ENCODE results near the gene KMT2E. TPM values are rescaled to one million over a fixed set of nuclear protein-coding genes. Genes with fewer than 3 reads are reported as not detected.

KMT2E gene
- total RNA-seq, 2 experiments from 2014 or later, result 94.4 to 99.3 TPM

DNA sequence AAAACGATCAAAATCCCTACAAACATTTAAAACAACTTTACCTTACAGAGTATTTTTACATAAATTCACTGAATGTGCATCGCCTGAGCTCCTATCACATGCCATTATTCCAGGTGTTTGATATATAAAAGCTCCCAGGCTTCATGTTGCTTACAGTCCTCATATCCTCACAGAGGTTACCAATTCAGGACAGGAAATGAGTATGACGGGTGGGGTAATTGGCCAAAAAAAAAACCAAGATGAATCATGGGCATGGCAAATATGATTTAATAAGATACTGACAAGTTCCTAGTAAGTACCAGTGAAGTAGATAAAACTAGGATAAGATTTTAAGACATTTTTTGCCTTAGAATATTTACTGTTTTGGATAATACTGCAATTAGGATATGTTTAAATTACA lies 135.8 kb downstream of the KMT2E start:
- no peaks in the 10 kb centered on the region for H3K27me3 Mint-ChIP-seq
- intact Hi-C loops (cut with DNase I, micrococcal nuclease), result loop anchor here in 1 of 2 experiments (5.0 to 10.0 kb wide), 2 partner anchors 185 to 277 kb away; no protein-coding TSS in a partner anchor
- POLR2A ChIA-PET, result no interaction called here
- H3K4me1 Mint-ChIP-seq, result peaks cover 17% of the 10 kb centered on the region
- H3K27ac Mint-ChIP-seq, result no peak overlapping the region
- peaks cover 3% of the 10 kb centered on the region for H3K36me3 Mint-ChIP-seq (ENCODE audit: low read depth)
- DNase-seq (no peak), ATAC-seq (no peak)
- no peak overlapping the region for H3K4me3 Mint-ChIP-seq
- H3K9me3 Mint-ChIP-seq (ENCODE audit: low read depth), result no peaks in the 10 kb centered on the region
- CTCF ChIA-PET, result interaction anchor here (0.6 kb wide), 1 partner anchor 397 kb away, joined by 3 read pairs; no protein-coding TSS in a partner anchor

DNA sequence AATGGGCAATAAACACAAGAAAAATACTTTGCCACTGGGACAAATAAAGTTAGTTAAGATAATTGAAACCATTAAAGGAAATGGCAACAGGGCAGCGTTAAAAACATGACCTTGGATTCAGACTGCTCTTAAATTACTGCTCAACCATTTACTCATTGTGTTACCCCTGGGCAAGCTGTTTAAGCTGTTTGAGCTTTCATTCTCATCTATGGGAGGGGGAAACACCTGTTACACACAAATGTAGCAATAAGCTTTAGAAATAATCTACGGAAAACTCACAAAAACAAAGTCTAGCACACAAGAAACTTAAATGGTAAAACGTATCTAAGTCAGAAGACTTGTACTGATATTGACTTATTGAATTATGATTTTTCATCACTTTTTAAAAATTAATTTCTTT lies 137.1 kb downstream of the KMT2E start:
- Mint-ChIP-seq H3K4me1 (peaks cover 16% of the 10 kb centered on the region), H3K27me3 (no peaks in the 10 kb centered on the region), H3K27ac (no peak overlapping the region), H3K9me3 (ENCODE audit: low read depth) (no peaks in the 10 kb centered on the region), H3K4me3 (no peak overlapping the region), H3K36me3 (ENCODE audit: low read depth) (peaks cover 3% of the 10 kb centered on the region)
- ATAC-seq (no peak), DNase-seq (no peak)
- intact Hi-C loops (cut with DNase I, micrococcal nuclease), result loop anchor here in 1 of 2 experiments (5.0 to 10.0 kb wide), 2 partner anchors 184 to 276 kb away; no protein-coding TSS in a partner anchor
- POLR2A ChIA-PET, result no interaction called here
- CTCF ChIA-PET, result interaction anchor here (0.6 to 1.2 kb wide), 2 partner anchors 232 to 625 kb away, joined by 3 to 4 read pairs; no protein-coding TSS in a partner anchor

DNA sequence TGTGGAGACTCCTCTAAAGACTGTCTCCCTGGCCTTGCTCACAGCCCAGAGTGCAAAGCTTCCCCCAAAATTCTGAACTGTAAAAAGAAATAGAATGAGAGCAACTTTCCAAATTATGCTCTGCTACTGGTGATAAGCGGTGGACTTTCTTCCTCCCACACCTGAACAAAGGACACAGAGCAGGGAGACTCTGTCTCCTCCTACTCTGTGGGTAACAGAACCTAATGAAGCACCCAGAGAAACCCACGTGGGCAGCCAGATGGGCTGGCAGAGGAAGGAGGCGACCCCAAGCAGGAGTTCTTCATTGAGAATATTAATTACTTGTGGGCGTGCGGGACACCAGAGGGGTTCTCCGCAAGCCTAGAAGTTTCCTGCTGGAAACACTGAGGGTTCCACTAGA lies 139.5 kb downstream of the KMT2E start:
- Mint-ChIP-seq H3K4me3 (no peak overlapping the region), H3K27me3 (no peaks in the 10 kb centered on the region), H3K4me1 (peaks cover 25% of the 10 kb centered on the region), H3K9me3 (ENCODE audit: low read depth) (no peaks in the 10 kb centered on the region), H3K27ac (peak overlapping the region; percentile 16), H3K36me3 (ENCODE audit: low read depth) (peaks cover 7% of the 10 kb centered on the region)
- no peak for DNase-seq
- POLR2A ChIA-PET, result no interaction called here
- CTCF ChIA-PET, result interaction anchor here (0.6 to 1.7 kb wide), 12 partner anchors 10 to 438 kb away, joined by 3 to 6 read pairs (median 4); no protein-coding TSS in a partner anchor
- no peak for ATAC-seq
- intact Hi-C loops (cut with DNase I, micrococcal nuclease), result loop anchor here (1.0 to 10.0 kb wide), 4 partner anchors 181 to 276 kb away; no protein-coding TSS in a partner anchor

DNA sequence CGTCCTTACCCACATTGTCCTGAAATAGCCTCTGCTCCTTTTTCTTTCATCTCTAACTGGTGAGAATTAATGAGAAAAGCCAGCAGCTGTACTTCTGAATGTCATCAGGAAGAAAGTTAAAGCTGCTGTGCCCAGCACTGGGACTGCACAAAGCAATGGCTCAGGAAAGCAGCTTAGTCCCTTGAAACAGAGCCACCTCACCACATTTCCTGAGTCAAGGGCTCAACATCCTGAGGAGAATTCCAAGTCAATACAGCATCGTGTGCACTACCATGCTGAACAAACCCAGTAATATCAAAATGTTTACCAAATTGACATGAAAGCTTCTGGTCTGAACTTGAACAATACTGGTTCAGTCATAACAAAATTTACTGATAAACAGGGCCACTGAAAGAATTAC lies 140.1 kb downstream of the KMT2E start:
- CTCF ChIA-PET, result interaction anchor here (0.6 to 1.7 kb wide), 3 partner anchors 11 to 352 kb away, joined by 3 to 6 read pairs (median 4); no protein-coding TSS in a partner anchor
- Mint-ChIP-seq H3K36me3 (ENCODE audit: low read depth) (peaks cover 7% of the 10 kb centered on the region), H3K4me3 (no peak overlapping the region), H3K9me3 (ENCODE audit: low read depth) (no peaks in the 10 kb centered on the region), H3K4me1 (peaks cover 25% of the 10 kb centered on the region), H3K27me3 (no peaks in the 10 kb centered on the region), H3K27ac (no peak overlapping the region)
- intact Hi-C loops (cut with DNase I, micrococcal nuclease), result loop anchor here in 1 of 2 experiments (5.0 to 10.0 kb wide), 2 partner anchors 181 to 273 kb away; no protein-coding TSS in a partner anchor
- DNase-seq, result no peak
- POLR2A ChIA-PET, result no interaction called here
- no peak for ATAC-seq

DNA sequence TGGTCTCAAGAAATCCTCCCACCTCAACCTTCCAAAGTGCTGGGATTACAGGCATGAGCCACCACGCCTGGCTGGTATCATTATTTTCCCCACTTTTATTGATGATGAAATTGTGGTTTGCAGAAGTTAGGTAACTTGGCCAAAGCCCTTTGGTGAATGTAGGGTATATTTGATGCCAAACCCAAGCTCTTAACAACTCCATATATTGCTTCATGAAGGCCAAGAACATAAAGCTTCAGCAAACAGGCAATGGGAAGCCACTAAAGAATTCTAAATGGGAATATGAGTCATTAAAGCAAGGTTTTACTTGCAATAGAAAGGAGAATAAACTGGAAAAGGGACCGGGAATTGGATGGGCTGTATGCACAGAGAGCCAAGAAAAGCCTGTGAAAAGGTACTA lies 142.7 kb downstream of the KMT2E start:
- H3K36me3 Mint-ChIP-seq (ENCODE audit: low read depth), result peaks cover 4% of the 10 kb centered on the region
- ChIA-PET CTCF (interaction anchor here (0.7 kb wide), 1 partner anchor 288 kb away, joined by 3 read pairs; no protein-coding TSS in a partner anchor), POLR2A (no interaction called here)
- no peaks in the 10 kb centered on the region for H3K9me3 Mint-ChIP-seq (ENCODE audit: low read depth)
- ATAC-seq (no peak), DNase-seq (no peak)
- H3K27me3 Mint-ChIP-seq, result no peaks in the 10 kb centered on the region
- intact Hi-C loops (cut with DNase I, micrococcal nuclease), result loop anchor here in 1 of 2 experiments (10.0 kb wide), 1 partner anchor 178 kb away; no protein-coding TSS in a partner anchor
- H3K27ac Mint-ChIP-seq, result peak overlapping the region; percentile 8
- no peak overlapping the region for H3K4me3 Mint-ChIP-seq
- H3K4me1 Mint-ChIP-seq, result peaks cover 16% of the 10 kb centered on the region

DNA sequence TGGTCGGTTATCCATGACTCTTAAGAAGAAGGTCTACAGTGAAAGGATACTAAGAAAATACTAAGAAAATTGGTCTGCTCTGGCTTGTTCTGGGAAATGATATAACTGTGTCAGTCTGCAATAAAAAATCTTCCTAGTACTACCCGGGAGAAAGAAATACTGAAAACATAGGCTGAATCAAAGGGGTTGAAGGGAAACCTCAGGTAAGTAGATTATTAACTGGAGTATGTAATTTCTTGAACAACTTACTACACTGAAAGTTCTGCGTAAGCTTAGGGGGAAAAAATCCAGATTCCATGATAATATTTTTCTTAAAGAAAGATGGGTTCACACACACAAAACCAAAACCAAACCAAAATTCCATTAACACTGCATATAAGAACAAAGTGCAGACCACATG lies 143.3 kb downstream of the KMT2E start:
- DNase-seq, result no peak
- H3K36me3 Mint-ChIP-seq (ENCODE audit: low read depth), result peaks cover 4% of the 10 kb centered on the region
- H3K4me1 Mint-ChIP-seq, result peaks cover 16% of the 10 kb centered on the region
- intact Hi-C loops (cut with DNase I, micrococcal nuclease), result loop anchor here in 1 of 2 experiments (10.0 kb wide), 1 partner anchor 178 kb away; no protein-coding TSS in a partner anchor
- POLR2A ChIA-PET, result no interaction called here
- peak; percentile 14 for ATAC-seq
- no peak overlapping the region for H3K4me3 Mint-ChIP-seq
- H3K27ac Mint-ChIP-seq, result peak overlapping the region; percentile 8
- CTCF ChIA-PET, result no interaction called here
- H3K9me3 Mint-ChIP-seq (ENCODE audit: low read depth), result no peaks in the 10 kb centered on the region
- no peaks in the 10 kb centered on the region for H3K27me3 Mint-ChIP-seq

DNA sequence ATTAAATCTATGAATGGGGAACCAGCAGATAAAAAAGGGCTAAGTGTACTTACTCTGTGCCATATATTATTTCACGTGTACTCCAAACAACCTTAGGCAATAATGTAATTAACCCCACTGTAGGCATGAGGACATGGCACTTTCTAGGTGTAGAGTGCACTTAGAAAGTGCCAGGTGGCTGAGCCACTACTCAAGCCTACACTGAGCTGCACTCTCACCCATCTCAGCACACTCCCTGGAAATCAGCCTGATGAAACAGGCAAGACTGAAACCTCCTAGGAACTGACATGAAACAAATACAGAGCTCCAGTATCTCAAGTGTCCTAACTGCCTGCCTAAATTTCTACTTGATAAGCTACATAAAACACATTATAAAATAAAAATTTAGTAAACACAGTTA lies 147.4 kb downstream of the KMT2E start:
- ATAC-seq (no peak), DNase-seq (no peak)
- H3K4me3 Mint-ChIP-seq, result no peak overlapping the region
- H3K27ac Mint-ChIP-seq, result no peak overlapping the region
- no peaks in the 10 kb centered on the region for H3K27me3 Mint-ChIP-seq
- peaks cover 28% of the 10 kb centered on the region for H3K36me3 Mint-ChIP-seq (ENCODE audit: low read depth)
- intact Hi-C loops (cut with DNase I, micrococcal nuclease), result no loop called here
- no peaks in the 10 kb centered on the region for H3K9me3 Mint-ChIP-seq (ENCODE audit: low read depth)
- ChIA-PET CTCF (interaction anchor here (0.6 kb wide), 1 partner anchor 400 kb away, joined by 4 read pairs; no protein-coding TSS in a partner anchor), POLR2A (no interaction called here)
- peaks cover 10% of the 10 kb centered on the region for H3K4me1 Mint-ChIP-seq

Measured in activated CD4-positive, alpha-beta T cell treated with anti-CD3 and anti-CD28 coated beads for 36 hours (primary cell).